Cardiac muscle cell (in vitro differentiated cells and primary cell): Measurements from ENCODE around the gene WDPCP. TPM values are rescaled to one million over a fixed set of nuclear protein-coding genes. Genes with fewer than 3 reads are reported as not detected.

Source experiments
- DNase-seq, 2 donors: peaks; one replicate each; pipeline versions ENCODE4 v3.0.0 to v3.0.0-alpha.2; 2010 to 2017; ENCODE audit warnings: low read depth in 1 of 2, low spot score in 1 of 2
- H3K27ac ChIP-seq: fragments of 200-600 bp; sonication (generic); 2 replicates; pipeline ENCODE4 v1.5.1; 2016
- H3K27me3 ChIP-seq: fragments of 200-600 bp; sonication (generic); 2 replicates; pipeline ENCODE4 v1.6.0; 2016; ENCODE audit warnings: control low read depth
- H3K36me3 ChIP-seq: fragments of 200-600 bp; sonication (generic); 2 replicates; pipeline ENCODE4 v1.5.1; 2016; ENCODE audit warnings: control low read depth
- H3K4me1 ChIP-seq: fragments of 200-600 bp; sonication (generic); 2 replicates; pipeline ENCODE4 v1.8.1; 2017; ENCODE audit warnings: low read depth, mild to moderate bottlenecking, mixed run types
- H3K4me3 ChIP-seq: fragments of 200-600 bp; sonication (generic); 2 replicates; pipeline ENCODE4 v1.5.1; 2016; ENCODE audit warnings: mild to moderate bottlenecking
- H3K9me3 ChIP-seq: fragments of 200-600 bp; sonication (generic); 2 replicates; pipeline ENCODE4 v1.5.1; 2017; ENCODE audit warnings: low read depth, mild to moderate bottlenecking, control low read depth
- CTCF ChIP-seq: IDR thresholded peaks from 2 replicates; pipeline ENCODE4 v1.5.1; 2012; ENCODE audit warnings: low read depth, mild to moderate bottlenecking, low read length
- polyA plus RNA-seq: library from polyadenylated mRNA; unstranded; fragments of >200 nt; fragmentation: Nextera tagmentation; extraction: Ambion mirVana; gene quantifications from 2 replicates; pipeline ENCODE4 v1.2.1, GENCODE V29; 2016
- total RNA-seq: library from RNA; depleted of rRNA; stranded (reverse); fragments of >200 nt; gene quantifications from 2 replicates; pipeline ENCODE4 v1.2.3, GENCODE V29; 2016

WDPCP gene
- total and polyA plus RNA-seq, 2 experiments from 2014 or later = 6.7 to 9.2 TPM

- Histone ChIP-seq H3K27ac (no peak overlapping the region), H3K27me3 (no peaks in the 10 kb centered on the region), H3K4me3 (no peak overlapping the region), H3K4me1 (no peaks in the 10 kb centered on the region), H3K9me3 (no peaks in the 10 kb centered on the region), H3K36me3 (no peaks in the 10 kb centered on the region)
- no peak for TF ChIP-seq CTCF
- no peak for DNase-seq
These were observed 154.0 kb downstream of the WDPCP start for GRCh38 chr2:63434024-63435001.

GRCh38 chr2:63432373-63432772 is 155.9 kb downstream of the WDPCP start:
- H3K36me3 ChIP-seq = no peaks in the 10 kb centered on the region
- no peak for TF ChIP-seq CTCF
- peak in 1 of 2 donors; percentile 53 for DNase-seq
- no peaks in the 10 kb centered on the region for H3K4me1 ChIP-seq
- no peak overlapping the region for H3K4me3 ChIP-seq
- no peaks in the 10 kb centered on the region for H3K9me3 ChIP-seq
- no peak overlapping the region for H3K27ac ChIP-seq
- no peaks in the 10 kb centered on the region for H3K27me3 ChIP-seq

GRCh38 chr2:63425606-63426005 is 162.7 kb downstream of the WDPCP start:
- no peak for TF ChIP-seq CTCF
- Histone ChIP-seq H3K9me3 (no peaks in the 10 kb centered on the region), H3K4me1 (no peaks in the 10 kb centered on the region), H3K4me3 (no peak overlapping the region), H3K36me3 (no peaks in the 10 kb centered on the region), H3K27me3 (no peaks in the 10 kb centered on the region), H3K27ac (no peak overlapping the region)
- DNase-seq = peak in 1 of 2 donors; percentile 68

GRCh38 chr2:63425079-63425416 is 163.2 kb downstream of the WDPCP start:
- Histone ChIP-seq H3K36me3 (no peaks in the 10 kb centered on the region), H3K9me3 (no peaks in the 10 kb centered on the region), H3K27me3 (no peaks in the 10 kb centered on the region), H3K4me1 (no peaks in the 10 kb centered on the region), H3K4me3 (no peak overlapping the region), H3K27ac (no peak overlapping the region)
- DNase-seq = no peak
- no peak for TF ChIP-seq CTCF

- H3K27me3 ChIP-seq = no peaks in the 10 kb centered on the region
- H3K36me3 ChIP-seq = no peaks in the 10 kb centered on the region
- peak; percentile 57 for TF ChIP-seq CTCF
- no peaks in the 10 kb centered on the region for H3K4me1 ChIP-seq
- H3K9me3 ChIP-seq = no peaks in the 10 kb centered on the region
- no peak overlapping the region for H3K27ac ChIP-seq
- H3K4me3 ChIP-seq = no peak overlapping the region
- peak in 1 of 2 donors; percentile 59 for DNase-seq
These were observed 163.8 kb downstream of the WDPCP start for GRCh38 chr2:63424329-63425078.
